ENCODE results near the gene RANGAP1. TPM values are rescaled to one million over a fixed set of nuclear protein-coding genes. Genes with fewer than 3 reads are reported as not detected.
"Not testable (repeated sequence)": the region's sequence is repeated elsewhere in the genome, so short reads cannot be mapped to it uniquely, and the experiment has no call there.

RANGAP1 gene
- total and polyA plus RNA-seq, 7 donors: 18.7 to 64.8 (median 30.7) TPM

GRCh38 chr22:41301085-41302020 lies 15.4 kb upstream of the RANGAP1 start, which contains the start of gene ZC3H7B:
ZC3H7B (plus strand) TSS chr22:41301525; CDS start chr22:41320661, 19,136 bp downstream.
- Histone ChIP-seq H3K9me3 (no peaks in the 10 kb centered on the region), H3K4me3 (peak within 1 kb of the TSS; percentile 78 to 99 (median 95)), H3K36me3 (no peaks in the 10 kb centered on the region), H3K27ac (peak within 1 kb of the TSS; percentile 81 to 92 (median 88)), H3K27me3 (no peaks in the 10 kb centered on the region), H3K4me1 (peaks cover 0 to 30% (median 28%) of the 10 kb centered on the region in 4 donors)
- WGBS, 2 donors: 0% methylated on average over 74 of the region's 74 CpGs
- peak; percentile 92 for DNase-seq
- TF ChIP-seq EP300 (IDR thresholded peaks at IDR 0.05): no peak
- TF ChIP-seq POLR2A (IDR thresholded peaks at IDR 0.05): peak; percentile 38 to 52
- TF ChIP-seq POLR2AphosphoS5 (IDR thresholded peaks at IDR 0.05): peak; percentile 47 to 79 (median 72)
- TF ChIP-seq, protein P1, sequence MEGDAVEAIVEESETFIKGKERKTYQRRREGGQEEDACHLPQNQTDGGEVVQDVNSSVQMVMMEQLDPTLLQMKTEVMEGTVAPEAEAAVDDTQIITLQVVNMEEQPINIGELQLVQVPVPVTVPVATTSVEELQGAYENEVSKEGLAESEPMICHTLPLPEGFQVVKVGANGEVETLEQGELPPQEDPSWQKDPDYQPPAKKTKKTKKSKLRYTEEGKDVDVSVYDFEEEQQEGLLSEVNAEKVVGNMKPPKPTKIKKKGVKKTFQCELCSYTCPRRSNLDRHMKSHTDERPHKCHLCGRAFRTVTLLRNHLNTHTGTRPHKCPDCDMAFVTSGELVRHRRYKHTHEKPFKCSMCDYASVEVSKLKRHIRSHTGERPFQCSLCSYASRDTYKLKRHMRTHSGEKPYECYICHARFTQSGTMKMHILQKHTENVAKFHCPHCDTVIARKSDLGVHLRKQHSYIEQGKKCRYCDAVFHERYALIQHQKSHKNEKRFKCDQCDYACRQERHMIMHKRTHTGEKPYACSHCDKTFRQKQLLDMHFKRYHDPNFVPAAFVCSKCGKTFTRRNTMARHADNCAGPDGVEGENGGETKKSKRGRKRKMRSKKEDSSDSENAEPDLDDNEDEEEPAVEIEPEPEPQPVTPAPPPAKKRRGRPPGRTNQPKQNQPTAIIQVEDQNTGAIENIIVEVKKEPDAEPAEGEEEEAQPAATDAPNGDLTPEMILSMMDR (IDR thresholded peaks at IDR 0.05): peak in 3 of 4 experiments; percentile 31 to 65 (median 39)
- intact Hi-C loops (cut with DNase I): loop anchor here (5.0 kb wide), 3 partner anchors 66 to 321 kb away; partner anchors contain the start of genes DESI1 and XRCC6

DNA sequence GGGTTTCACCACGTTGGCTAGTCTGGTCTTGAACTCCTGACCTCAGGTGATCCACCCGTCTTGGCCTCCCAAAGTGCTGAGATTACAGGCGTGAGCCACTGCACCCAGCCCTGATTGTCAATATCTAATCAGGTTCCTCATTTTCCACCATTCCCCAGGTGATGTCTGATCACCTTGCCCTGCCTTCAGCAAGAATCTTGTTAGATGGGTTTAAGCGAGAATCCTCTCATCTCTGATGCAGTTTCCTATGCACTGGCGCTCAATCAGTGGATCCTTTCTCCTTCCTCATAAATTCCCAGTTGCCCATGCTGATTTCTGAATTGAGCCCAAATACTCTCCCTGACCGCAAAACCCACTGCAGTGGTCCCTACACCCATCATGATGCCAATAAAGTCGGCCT lies 14.7 kb upstream of the RANGAP1 start:
- 22 to 48% methylated on average over 7 of the region's 7 CpGs for WGBS, 2 donors
- no peaks in the 10 kb centered on the region for H3K27me3 ChIP-seq
- intact Hi-C loops (cut with DNase I): loop anchor here (5.0 kb wide), 3 partner anchors 67 to 322 kb away; partner anchors contain the start of genes DESI1 and XRCC6
- H3K27ac ChIP-seq: peak overlapping the region; percentile 81 to 92 (median 88)
- DNase-seq: no peak
- H3K4me1 ChIP-seq: peaks cover 0 to 29% (median 26%) of the 10 kb centered on the region in 4 donors
- H3K9me3 ChIP-seq: no peaks in the 10 kb centered on the region
- no peaks in the 10 kb centered on the region for H3K36me3 ChIP-seq
- no peak for TF ChIP-seq POLR2AphosphoS5 (IDR thresholded peaks at IDR 0.05)
- TF ChIP-seq EP300 (IDR thresholded peaks at IDR 0.05): no peak
- TF ChIP-seq POLR2A (IDR thresholded peaks at IDR 0.05): no peak
- TF ChIP-seq, protein P1 (IDR thresholded peaks at IDR 0.05): no peak
- H3K4me3 ChIP-seq: peak overlapping the region in 3 of 4 donors; percentile 94 to 99 (median 96)

GRCh38 chr22:41296826-41297667 lies 11.1 kb upstream of the RANGAP1 start:
- no peak for DNase-seq
- H3K27ac ChIP-seq: no peak overlapping the region
- TF ChIP-seq POLR2AphosphoS5 (IDR thresholded peaks at IDR 0.05): no peak
- peaks cover 0 to 8% (median 7%) of the 10 kb centered on the region in 4 donors for H3K4me1 ChIP-seq
- no peaks in the 10 kb centered on the region for H3K27me3 ChIP-seq
- H3K4me3 ChIP-seq: no peak overlapping the region
- no peaks in the 10 kb centered on the region for H3K36me3 ChIP-seq
- 88 to 89% methylated on average over 9 of the region's 9 CpGs for WGBS, 2 donors
- H3K9me3 ChIP-seq: no peaks in the 10 kb centered on the region
- intact Hi-C loops (cut with DNase I): no loop called here

DNA sequence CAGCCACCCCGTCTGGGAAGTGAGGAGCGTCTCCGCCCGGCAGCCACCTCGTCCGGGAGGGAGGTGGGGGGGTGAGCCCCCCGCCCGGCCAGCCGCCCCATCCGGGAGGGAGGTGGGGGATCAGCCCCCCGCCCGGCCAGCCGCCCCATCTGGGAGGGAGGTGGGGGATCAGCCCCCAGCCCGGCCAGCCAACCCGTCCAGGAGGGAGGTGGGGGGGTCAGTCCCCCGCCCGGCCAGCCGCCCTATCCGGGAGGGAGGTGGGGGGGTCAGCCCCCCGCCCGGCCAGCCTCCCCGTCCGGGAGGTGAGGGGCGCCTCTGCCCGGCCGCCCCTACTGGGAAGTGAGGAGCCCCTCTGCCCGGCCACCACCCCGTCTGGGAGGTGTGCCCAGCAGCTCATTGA lies 8.8 kb upstream of the RANGAP1 start:
- H3K36me3 ChIP-seq; H3K4me3 ChIP-seq; H3K27ac ChIP-seq; H3K27me3 ChIP-seq; intact Hi-C loops (cut with DNase I); DNase-seq; H3K9me3 ChIP-seq: not testable (repeated sequence)
- peaks cover 0 to 10% (median 0%) of the 10 kb centered on the region in 4 donors for H3K4me1 ChIP-seq
- WGBS, 2 donors: 85 to 88% methylated on average over 18 to 22 of the region's 28 CpGs

- Histone ChIP-seq H3K27ac (peak overlapping the region in 1 of 4 donors; percentile 55), H3K36me3 (no peaks in the 10 kb centered on the region), H3K27me3 (no peaks in the 10 kb centered on the region), H3K9me3 (no peaks in the 10 kb centered on the region), H3K4me3 (no peak overlapping the region), H3K4me1 (peaks cover 0 to 18% (median 4%) of the 10 kb centered on the region in 4 donors)
- 81 to 82% methylated on average over 8 of the region's 8 CpGs for WGBS, 2 donors
- no peak for TF ChIP-seq POLR2A (IDR thresholded peaks at IDR 0.05)
- TF ChIP-seq POLR2AphosphoS5 (IDR thresholded peaks at IDR 0.05): no peak
- TF ChIP-seq, protein P1 (IDR thresholded peaks at IDR 0.05): no peak
- no peak for TF ChIP-seq EP300 (IDR thresholded peaks at IDR 0.05)
- intact Hi-C loops (cut with DNase I): no loop called here
- DNase-seq: no peak
These were observed 4.6 kb upstream of the RANGAP1 start for GRCh38 chr22:41290262-41291221.

Data from sigmoid colon (tissue), 7 donors.